Kasumi-1 (cell line): ENCODE measurements around the gene ZNF69.
"Not testable (repeated sequence)": the region's sequence is repeated elsewhere in the genome, so short reads cannot be mapped to it uniquely, and the experiment has no call there.

Source experiments
- DNase-seq, 2 experiments: peaks; one replicate each; lab custom pipeline; 2025; lab: John Stamatoyannopoulos, UW

The ZNF69 gene

GRCh38 chr19:11887611-11888531, at the start of gene ZNF69:
TSS of gene ZNF69 (plus strand) at chr19:11887782. CDS start at chr19:11887924, 142 bp downstream.
- peak; percentile 84 to 88 for DNase-seq

- no peak for DNase-seq
Observed at GRCh38 chr19:11843722-11844121, 43.9 kb upstream of the ZNF69 start.

GRCh38 chr19:11847615-11848014, 40.0 kb upstream of the ZNF69 start:
- not testable (repeated sequence) for DNase-seq

GRCh38 chr19:11848200-11848593, 39.4 kb upstream of the ZNF69 start:
- no peak for DNase-seq

- peak; percentile 78 to 82 for DNase-seq
Observed at GRCh38 chr19:11848594-11849469, 38.8 kb upstream of the ZNF69 start, which contains the start of gene ZNF439. TSS of gene ZNF439 (plus strand) at chr19:11848726. CDS start at chr19:11848868, 142 bp downstream.

GRCh38 chr19:11850289-11850688, 37.3 kb upstream of the ZNF69 start:
- DNase-seq, result not testable (repeated sequence)

- no peak for DNase-seq
Observed at GRCh38 chr19:11853358-11853757, 34.2 kb upstream of the ZNF69 start.

- no peak for DNase-seq
Observed at GRCh38 chr19:11856596-11857250, 30.9 kb upstream of the ZNF69 start.

- no peak for DNase-seq
Observed at GRCh38 chr19:11860721-11861120, 26.9 kb upstream of the ZNF69 start.

- peak; percentile 17 to 33 for DNase-seq
Observed at GRCh38 chr19:11861301-11861700, 26.3 kb upstream of the ZNF69 start.

- not testable (repeated sequence) for DNase-seq
Observed at GRCh38 chr19:11867766-11868165, 19.8 kb upstream of the ZNF69 start.

GRCh38 chr19:11868188-11868587, 19.4 kb upstream of the ZNF69 start:
- DNase-seq, result no peak

GRCh38 chr19:11872624-11873023, 15.0 kb upstream of the ZNF69 start:
- no peak for DNase-seq

GRCh38 chr19:11873762-11874161, 13.8 kb upstream of the ZNF69 start:
- no peak for DNase-seq

- peak in 1 of 2 experiments; percentile 6 for DNase-seq
Observed at GRCh38 chr19:11879687-11880266, 7.8 kb upstream of the ZNF69 start.

- DNase-seq, result no peak
Observed at GRCh38 chr19:11880598-11880997, 7.0 kb upstream of the ZNF69 start.

- peak; percentile 70 to 90 for DNase-seq
Observed at GRCh38 chr19:11881151-11881800, 6.3 kb upstream of the ZNF69 start.

GRCh38 chr19:11882606-11883005, 5.0 kb upstream of the ZNF69 start:
- DNase-seq, result no peak

GRCh38 chr19:11887234-11887610, 360 bp upstream of the ZNF69 start:
- peak; percentile 48 to 62 for DNase-seq

- not testable (repeated sequence) for DNase-seq
Observed at GRCh38 chr19:11889901-11890300, 2.3 kb downstream of the ZNF69 start.

- no peak for DNase-seq
Observed at GRCh38 chr19:11890634-11891033, 3.1 kb downstream of the ZNF69 start.
